Activated CD4-positive, alpha-beta T cell treated with anti-CD3 and anti-CD28 coated beads, Interleukin-2, amount 10 ng/mL, durations not matched to agents 24 days and 14 days (primary cell): ENCODE results near the gene DPP4. TPM values are rescaled to one million over a fixed set of nuclear protein-coding genes. Genes with fewer than 3 reads are reported as not detected.
"Not testable (repeated sequence)": the region's sequence is repeated elsewhere in the genome, so short reads cannot be mapped to it uniquely, and the experiment has no call there.

Experiments used
- DNase-seq: peaks from one replicate; pipeline ENCODE4 v3.0.0; 2022
- H3K27ac Mint-ChIP-seq: one replicate; pipeline ENCODE4 v1.8.0; 2022; ENCODE audit warnings: mild to moderate bottlenecking, mixed read lengths
- H3K27me3 Mint-ChIP-seq: one replicate; pipeline ENCODE4 v1.8.0; 2022; ENCODE audit warnings: mixed read lengths
- H3K36me3 Mint-ChIP-seq: one replicate; pipeline ENCODE4 v1.8.0; 2022; ENCODE audit warnings: low read depth, mild to moderate bottlenecking, mixed read lengths
- H3K4me1 Mint-ChIP-seq: one replicate; pipeline ENCODE4 v1.8.0; 2021; ENCODE audit warnings: mixed read lengths
- H3K4me3 Mint-ChIP-seq: one replicate; pipeline ENCODE4 v1.8.0; 2022; ENCODE audit warnings: mild to moderate bottlenecking, moderate library complexity, mixed read lengths
- H3K9me3 Mint-ChIP-seq: one replicate; pipeline ENCODE4 v1.8.0; 2021; ENCODE audit warnings: mixed read lengths
- intact Hi-C: fragments of 100-400 bp; cut with micrococcal nuclease; formaldehyde crosslinking; loops from one replicate; pipeline ENCODE4 v1.15.1; 2023
- total RNA-seq: library from RNA; stranded (reverse); gene quantifications from 2 replicates; pipeline ENCODE4 v1.2.3, GENCODE V29; 2022

DPP4 gene
- total RNA-seq, 1 donor from 2014 or later: 65.4 TPM

DNA sequence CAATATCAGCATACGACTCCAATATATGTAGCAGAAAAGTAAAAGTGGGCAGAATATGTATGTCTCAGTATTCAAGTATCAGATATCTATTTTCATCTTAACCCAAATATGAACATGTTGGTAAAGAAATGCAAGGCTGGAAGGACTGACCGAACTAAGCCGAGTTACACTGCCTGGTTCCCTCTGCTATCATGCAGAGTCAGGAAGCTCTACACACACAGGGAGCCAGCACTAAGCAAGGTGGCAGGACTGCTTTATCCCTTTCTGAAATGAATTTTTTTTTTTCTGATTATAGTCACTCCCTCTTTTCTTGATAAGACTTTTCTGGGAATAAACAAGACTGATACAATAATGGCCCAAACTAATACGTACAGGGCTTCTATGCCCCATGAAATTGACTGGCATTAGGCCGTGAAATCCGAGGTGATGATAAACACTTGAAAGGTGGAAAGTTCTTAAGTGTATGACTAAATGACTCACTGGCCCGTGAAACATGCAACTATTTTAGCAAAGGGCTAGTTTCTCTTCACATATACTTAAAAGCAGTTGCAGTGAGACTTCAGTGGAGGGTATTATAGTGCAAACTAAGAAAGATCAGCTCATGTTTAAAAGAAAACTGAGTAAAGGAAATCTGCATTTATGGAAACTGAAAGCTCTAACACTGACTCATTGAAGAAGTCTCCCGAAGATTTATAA, 14.9 kb downstream of the DPP4 start:
- Mint-ChIP-seq H3K9me3 (no peaks in the 10 kb centered on the region), H3K4me1 (peaks cover 81% of the 10 kb centered on the region), H3K36me3 (peaks cover 54% of the 10 kb centered on the region), H3K27me3 (no peaks in the 10 kb centered on the region), H3K4me3 (peak overlapping the region; percentile 79), H3K27ac (peak overlapping the region; percentile 95)
- intact Hi-C loops: loop anchor here (1.0 to 5.0 kb wide), 9 partner anchors 13 to 982 kb away; partner anchors contain the start of gene PSMD14
- peak; percentile 79 for DNase-seq

DNA sequence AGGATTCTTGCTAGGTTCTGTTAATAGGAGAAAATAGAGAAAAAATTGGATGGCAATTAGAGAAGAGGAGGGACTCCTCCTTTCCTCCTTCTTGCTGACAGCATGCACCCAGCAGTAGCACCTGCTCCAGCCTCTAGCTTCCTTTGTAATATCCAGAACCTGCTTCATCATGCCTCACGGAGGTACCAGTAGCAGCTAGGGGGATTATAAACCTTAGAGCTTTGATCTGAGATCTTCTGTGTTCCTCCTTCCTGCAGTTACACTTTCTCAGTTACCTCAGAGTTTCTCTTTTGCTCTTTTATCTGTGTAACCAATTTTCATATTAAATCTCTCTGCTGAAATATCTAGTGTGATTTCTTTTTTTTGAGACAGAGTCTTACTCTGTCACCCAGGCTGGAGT, 16.6 kb downstream of the DPP4 start:
- no peaks in the 10 kb centered on the region for H3K27me3 Mint-ChIP-seq
- peak overlapping the region; percentile 60 for H3K4me3 Mint-ChIP-seq
- peak; percentile 73 for DNase-seq
- H3K36me3 Mint-ChIP-seq: peaks cover 54% of the 10 kb centered on the region
- H3K4me1 Mint-ChIP-seq: peaks cover 70% of the 10 kb centered on the region
- intact Hi-C loops: loop anchor here (2.0 to 5.0 kb wide), 2 partner anchors 33 to 65 kb away; no protein-coding TSS in a partner anchor
- H3K9me3 Mint-ChIP-seq: no peaks in the 10 kb centered on the region
- H3K27ac Mint-ChIP-seq: peak overlapping the region; percentile 95

DNA sequence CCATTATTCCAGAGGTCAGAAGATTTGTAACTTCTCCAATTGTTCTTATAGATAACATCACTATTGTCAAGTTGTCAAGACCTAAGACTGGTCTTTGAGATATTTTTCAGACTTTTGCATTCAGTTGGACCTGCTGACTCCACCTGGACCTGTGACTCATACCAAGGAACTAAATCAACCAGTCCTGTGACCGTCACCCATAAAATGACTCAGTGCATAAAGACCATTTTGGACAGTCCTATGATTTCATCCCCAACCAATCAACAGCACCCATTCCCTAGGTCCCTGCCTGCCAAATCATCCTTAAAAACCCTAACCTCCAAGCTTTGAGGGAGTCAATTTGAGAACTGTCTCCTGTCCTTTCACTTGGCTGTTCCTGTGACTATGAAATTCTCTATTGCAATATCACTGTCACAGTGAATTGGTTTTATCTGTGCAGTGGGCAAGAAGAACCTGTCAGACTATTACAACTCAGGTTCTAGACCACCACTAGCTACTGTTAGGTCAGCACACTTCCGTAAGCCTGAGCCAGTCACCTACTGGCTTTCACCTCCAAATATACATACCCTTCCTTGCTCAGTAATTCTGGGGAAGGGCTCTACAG, 17.1 kb downstream of the DPP4 start:
- H3K27ac Mint-ChIP-seq: peak overlapping the region; percentile 95
- no peaks in the 10 kb centered on the region for H3K27me3 Mint-ChIP-seq
- no peaks in the 10 kb centered on the region for H3K9me3 Mint-ChIP-seq
- intact Hi-C loops: loop anchor here (2.0 to 5.0 kb wide), 2 partner anchors 34 to 65 kb away; no protein-coding TSS in a partner anchor
- peaks cover 58% of the 10 kb centered on the region for H3K36me3 Mint-ChIP-seq
- DNase-seq: no peak
- H3K4me1 Mint-ChIP-seq: peaks cover 71% of the 10 kb centered on the region
- H3K4me3 Mint-ChIP-seq: peak overlapping the region; percentile 47

DNA sequence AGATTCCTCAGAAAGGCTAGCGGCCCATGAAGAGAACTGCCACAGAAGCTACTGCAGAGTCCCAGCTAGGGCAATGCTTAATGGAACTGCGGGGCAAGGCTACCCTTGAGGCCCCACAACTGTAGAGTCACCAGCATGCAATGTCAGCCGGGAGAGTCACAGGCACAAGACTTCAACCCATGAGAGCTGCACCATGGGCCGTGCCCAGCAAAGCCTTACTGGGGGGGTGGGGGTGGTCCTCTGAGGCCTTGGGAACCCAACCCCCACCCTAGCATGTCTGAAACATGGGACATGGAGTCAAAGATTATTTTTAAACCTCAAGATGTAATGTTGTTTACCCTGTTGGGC, 20.2 kb downstream of the DPP4 start:
- no peak overlapping the region for H3K4me3 Mint-ChIP-seq
- H3K4me1 Mint-ChIP-seq: peaks cover 57% of the 10 kb centered on the region
- intact Hi-C loops: no loop called here
- no peaks in the 10 kb centered on the region for H3K9me3 Mint-ChIP-seq
- peaks cover 61% of the 10 kb centered on the region for H3K36me3 Mint-ChIP-seq
- H3K27ac Mint-ChIP-seq: no peak overlapping the region
- DNase-seq: no peak
- H3K27me3 Mint-ChIP-seq: no peaks in the 10 kb centered on the region

DNA sequence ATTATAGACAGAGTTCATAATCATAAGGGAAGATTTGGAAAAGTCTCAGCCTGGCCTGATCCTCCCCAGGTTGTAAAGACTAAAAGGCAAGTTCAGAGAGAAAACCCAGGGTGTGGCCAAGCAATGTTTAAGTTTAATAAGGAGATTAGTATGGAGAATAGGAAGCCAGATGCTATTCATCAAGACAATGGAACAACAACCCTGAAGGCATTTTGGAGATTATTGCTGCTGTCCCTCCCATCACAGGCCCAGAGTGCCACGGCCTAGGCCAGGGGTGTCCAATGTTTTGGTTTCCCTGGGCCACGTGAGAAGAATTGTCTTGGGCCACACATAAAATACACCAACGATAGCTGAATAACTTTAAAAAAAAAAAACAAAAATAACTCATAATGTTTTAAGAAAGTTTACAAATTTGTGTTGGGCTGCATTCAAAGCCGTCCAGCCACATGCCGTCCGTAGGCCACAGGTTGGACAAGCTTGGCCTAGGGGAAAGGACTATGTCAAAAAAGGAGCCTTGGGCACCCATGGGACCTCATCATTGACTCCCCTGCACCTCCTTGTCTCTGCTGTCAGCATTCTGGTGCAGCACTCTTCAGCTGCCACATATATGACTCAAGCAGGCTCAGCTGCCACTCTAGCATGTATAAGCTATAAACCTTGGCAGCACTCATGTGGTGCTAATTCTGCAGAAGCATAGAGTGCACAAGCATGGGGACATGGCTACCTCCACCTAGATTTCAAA, 20.8 kb downstream of the DPP4 start:
- peaks cover 57% of the 10 kb centered on the region for H3K4me1 Mint-ChIP-seq
- no peaks in the 10 kb centered on the region for H3K27me3 Mint-ChIP-seq
- peaks cover 65% of the 10 kb centered on the region for H3K36me3 Mint-ChIP-seq
- H3K27ac Mint-ChIP-seq: peak overlapping the region; percentile 3
- no peak for DNase-seq
- H3K9me3 Mint-ChIP-seq: peaks cover 5% of the 10 kb centered on the region
- no peak overlapping the region for H3K4me3 Mint-ChIP-seq
- intact Hi-C loops: no loop called here

DNA sequence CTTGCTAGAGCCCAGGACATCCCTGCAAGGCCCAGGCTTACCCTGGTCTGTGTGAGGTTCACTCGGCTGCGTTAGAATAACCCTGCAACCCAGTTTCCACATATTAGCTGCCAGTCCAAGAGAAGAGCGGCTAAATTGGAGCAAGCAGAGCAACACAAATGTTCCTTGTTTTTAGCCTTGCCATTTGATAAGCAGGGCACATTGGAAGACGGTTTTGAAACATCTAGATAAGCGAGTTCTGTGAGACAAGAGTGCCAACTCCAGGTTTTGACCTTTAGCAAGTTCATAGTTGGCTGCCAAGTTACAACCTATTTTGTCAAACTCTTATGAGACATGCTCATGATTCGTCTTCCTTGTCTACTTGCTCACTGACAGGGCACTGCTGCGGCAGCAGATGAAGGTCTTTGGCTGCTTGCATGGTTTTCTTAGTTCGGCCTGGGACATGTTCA, 23.5 kb downstream of the DPP4 start:
- Mint-ChIP-seq H3K27ac (peak overlapping the region; percentile 53), H3K4me1 (peaks cover 39% of the 10 kb centered on the region), H3K9me3 (peaks cover 6% of the 10 kb centered on the region), H3K36me3 (peaks cover 53% of the 10 kb centered on the region), H3K4me3 (no peak overlapping the region), H3K27me3 (no peaks in the 10 kb centered on the region)
- intact Hi-C loops: no loop called here
- no peak for DNase-seq

DNA sequence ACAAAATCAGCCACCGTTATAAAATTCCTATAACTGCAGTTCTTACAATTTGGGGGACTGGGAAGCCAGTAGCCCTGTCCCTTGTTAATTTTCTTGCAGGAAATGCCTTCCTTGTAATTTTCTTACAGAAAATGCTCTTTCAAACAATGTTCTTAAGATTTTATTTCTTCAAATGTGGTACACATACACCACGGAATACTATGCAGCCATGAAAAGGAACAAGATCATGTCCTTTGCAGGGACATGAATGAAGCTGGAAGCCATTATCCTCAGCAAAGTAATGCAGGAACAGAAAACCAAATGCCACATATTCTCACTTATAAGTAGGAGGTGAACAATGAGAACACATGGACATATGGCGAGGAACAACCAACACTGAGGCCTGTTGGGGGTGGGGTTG, 24.9 kb downstream of the DPP4 start:
- H3K9me3 Mint-ChIP-seq, H3K4me3 Mint-ChIP-seq, intact Hi-C loops, DNase-seq, H3K27me3 Mint-ChIP-seq, H3K27ac Mint-ChIP-seq: not testable (repeated sequence)
- Mint-ChIP-seq H3K36me3 (peaks cover 45% of the 10 kb centered on the region), H3K4me1 (peaks cover 29% of the 10 kb centered on the region)

DNA sequence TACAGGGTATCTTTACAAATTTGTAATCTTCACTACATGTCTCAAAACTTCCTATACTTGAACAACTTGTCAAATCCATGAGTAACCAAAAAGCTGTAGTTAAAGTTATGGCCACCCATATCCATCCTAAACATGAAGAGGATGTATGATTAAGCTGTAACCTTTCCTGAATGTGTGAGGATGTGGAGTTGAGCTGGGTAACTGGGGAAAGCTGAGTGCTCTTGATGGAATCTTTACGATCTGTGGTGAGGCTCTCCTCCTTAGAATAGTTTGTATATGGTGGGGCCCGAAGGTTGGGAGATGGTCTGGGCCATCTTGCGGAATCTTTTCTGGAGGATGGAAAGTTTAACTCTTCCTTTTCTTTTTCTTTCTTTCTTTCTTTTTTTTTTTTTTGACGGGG, 29.4 kb downstream of the DPP4 start:
- Mint-ChIP-seq H3K4me3 (no peak overlapping the region), H3K27me3 (no peaks in the 10 kb centered on the region), H3K9me3 (peaks cover 10% of the 10 kb centered on the region), H3K36me3 (peaks cover 29% of the 10 kb centered on the region), H3K27ac (no peak overlapping the region), H3K4me1 (peaks cover 24% of the 10 kb centered on the region)
- intact Hi-C loops: no loop called here
- no peak for DNase-seq

DNA sequence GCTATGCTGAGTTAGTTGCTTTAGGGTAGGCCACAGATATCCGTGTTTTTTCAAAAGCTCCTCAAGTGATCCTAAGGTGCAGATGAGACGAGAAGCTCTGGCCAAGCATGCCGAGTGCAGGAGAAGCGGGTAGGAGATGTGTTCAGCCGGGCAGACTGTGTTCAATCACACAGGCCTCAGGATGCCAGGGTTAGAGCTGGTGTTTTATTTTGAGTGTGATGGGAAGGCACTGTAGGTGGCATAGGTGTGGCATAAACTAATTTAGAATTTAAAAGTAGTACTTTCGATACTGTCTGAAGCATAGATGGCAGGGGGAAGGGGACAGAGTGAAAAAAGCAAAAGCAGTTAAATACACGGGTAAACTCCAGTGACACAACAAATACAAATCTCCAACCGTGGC, 30.9 kb downstream of the DPP4 start:
- Mint-ChIP-seq H3K27ac (peak overlapping the region; percentile 0), H3K4me3 (no peak overlapping the region), H3K36me3 (peaks cover 28% of the 10 kb centered on the region), H3K9me3 (peaks cover 4% of the 10 kb centered on the region), H3K27me3 (no peaks in the 10 kb centered on the region), H3K4me1 (peaks cover 27% of the 10 kb centered on the region)
- no peak for DNase-seq
- intact Hi-C loops: no loop called here

DNA sequence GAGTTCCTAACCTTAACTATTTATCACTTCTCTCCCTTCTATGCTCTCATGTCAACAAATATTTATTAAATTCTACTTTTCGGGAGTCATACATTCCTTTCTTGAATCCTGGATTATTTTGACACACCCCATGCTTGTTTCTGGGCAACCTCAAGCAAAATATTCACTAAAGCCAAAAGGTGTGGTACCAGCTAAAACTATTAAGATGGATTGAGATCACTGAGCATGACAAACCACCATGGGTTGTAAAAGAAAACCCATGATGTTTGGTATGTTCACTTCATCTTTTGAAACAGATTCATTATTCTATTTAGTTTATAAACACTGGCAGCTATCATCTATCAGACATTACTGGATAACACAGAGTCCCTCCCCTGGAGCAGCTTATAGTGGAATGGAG, 32.5 kb downstream of the DPP4 start:
- Mint-ChIP-seq H3K4me1 (peaks cover 27% of the 10 kb centered on the region), H3K4me3 (no peak overlapping the region), H3K36me3 (peaks cover 33% of the 10 kb centered on the region), H3K27ac (no peak overlapping the region), H3K27me3 (no peaks in the 10 kb centered on the region), H3K9me3 (peaks cover 6% of the 10 kb centered on the region)
- intact Hi-C loops: loop anchor here (2.0 kb wide), 1 partner anchor 15 kb away; no protein-coding TSS in a partner anchor
- no peak for DNase-seq

DNA sequence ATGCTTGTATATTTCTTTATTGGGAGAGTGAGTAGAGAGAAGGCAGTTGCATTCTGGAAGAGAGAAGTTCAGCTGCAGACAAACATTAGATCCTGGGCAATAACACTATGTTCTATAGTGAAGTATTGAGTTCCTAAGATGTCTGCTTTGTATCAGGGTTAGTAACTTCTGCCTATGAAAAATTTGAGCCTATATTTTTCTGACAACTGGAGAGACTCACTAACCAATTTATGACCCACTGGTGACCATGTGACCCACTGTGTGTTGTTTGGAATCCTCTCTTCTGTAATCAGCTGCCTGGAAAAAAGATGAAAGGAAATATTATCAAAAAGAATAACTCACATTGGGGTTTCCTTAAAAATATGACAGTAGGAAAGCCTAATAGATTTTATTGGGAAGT, 35.3 kb downstream of the DPP4 start:
- H3K4me1 Mint-ChIP-seq: peaks cover 33% of the 10 kb centered on the region
- H3K4me3 Mint-ChIP-seq: no peak overlapping the region
- intact Hi-C loops: no loop called here
- no peak overlapping the region for H3K27ac Mint-ChIP-seq
- no peak for DNase-seq
- H3K36me3 Mint-ChIP-seq: peaks cover 56% of the 10 kb centered on the region
- peaks cover 9% of the 10 kb centered on the region for H3K9me3 Mint-ChIP-seq
- no peaks in the 10 kb centered on the region for H3K27me3 Mint-ChIP-seq

DNA sequence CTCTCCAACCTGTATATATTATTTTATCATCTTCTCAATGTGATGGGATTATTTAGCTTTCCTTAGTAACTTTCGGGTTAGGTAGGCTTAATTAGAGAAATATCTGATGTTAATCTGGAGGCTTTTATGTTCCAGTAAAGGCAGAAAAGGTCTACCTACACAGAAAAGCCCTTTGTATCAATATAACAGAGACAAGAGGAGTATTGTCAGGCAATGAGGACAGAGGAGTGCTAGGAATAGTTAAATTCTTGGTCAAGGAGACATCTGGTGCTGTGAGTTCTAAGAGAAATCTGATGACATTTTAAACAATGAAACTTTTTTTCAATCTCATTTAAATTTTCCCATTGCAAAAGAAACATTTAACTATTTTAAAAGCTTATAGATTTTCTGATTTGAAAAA, 36.1 kb downstream of the DPP4 start:
- H3K4me1 Mint-ChIP-seq: peaks cover 35% of the 10 kb centered on the region
- no peaks in the 10 kb centered on the region for H3K27me3 Mint-ChIP-seq
- no peak overlapping the region for H3K4me3 Mint-ChIP-seq
- peaks cover 9% of the 10 kb centered on the region for H3K9me3 Mint-ChIP-seq
- H3K36me3 Mint-ChIP-seq: peaks cover 63% of the 10 kb centered on the region
- intact Hi-C loops: no loop called here
- DNase-seq: no peak
- no peak overlapping the region for H3K27ac Mint-ChIP-seq

DNA sequence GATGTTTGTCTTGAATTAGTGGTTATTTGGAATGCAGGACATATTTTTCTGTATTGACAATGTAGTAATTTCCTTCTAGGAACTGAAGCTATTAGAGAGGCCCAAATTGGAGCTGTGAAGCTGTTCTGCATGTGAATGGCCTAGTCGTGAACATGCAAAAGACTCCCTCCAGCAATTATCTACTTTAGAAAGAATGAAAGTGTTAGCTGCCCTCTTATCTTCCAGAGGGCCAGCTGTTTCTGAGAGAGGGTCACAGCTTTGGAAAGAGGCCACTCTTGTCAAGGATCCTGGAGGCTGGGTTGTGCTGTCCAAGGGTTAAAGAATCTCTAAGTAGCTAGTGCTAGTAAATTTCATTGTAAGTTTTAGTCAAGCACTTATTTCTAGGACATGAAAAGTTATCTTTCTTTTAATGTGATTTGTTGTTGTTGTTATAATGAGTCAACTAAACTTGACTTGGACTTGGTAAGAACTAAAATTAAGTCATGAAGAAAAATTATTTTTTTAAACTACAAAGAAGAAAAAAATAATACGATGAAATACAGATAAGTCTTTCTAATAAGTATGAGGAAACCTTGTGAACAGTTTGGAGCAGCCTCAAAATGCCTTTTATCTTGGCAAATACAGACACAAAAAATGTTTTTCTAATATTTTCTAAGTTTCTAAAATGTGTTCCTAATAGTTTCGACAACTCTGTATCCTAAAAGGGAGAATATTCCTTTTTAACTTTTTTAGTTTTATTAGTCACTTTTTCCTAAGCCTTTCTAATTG, 36.8 kb downstream of the DPP4 start:
- Mint-ChIP-seq H3K4me1 (peaks cover 34% of the 10 kb centered on the region), H3K4me3 (no peak overlapping the region), H3K9me3 (peaks cover 9% of the 10 kb centered on the region), H3K36me3 (peaks cover 69% of the 10 kb centered on the region), H3K27me3 (no peaks in the 10 kb centered on the region), H3K27ac (no peak overlapping the region)
- no peak for DNase-seq
- intact Hi-C loops: no loop called here
